ENCODE measurements around the gene PSMA6.
A peak's percentile ranks its signal among the peaks of the same experiment; 100 is the strongest.
"Not testable (repeated sequence)": the region's sequence is repeated elsewhere in the genome, so short reads cannot be mapped to it uniquely, and the experiment has no call there.

Gene PSMA6

GRCh38 chr14:35342489-35343010, 50.4 kb downstream of the PSMA6 start:
- peak in 9 of 56 donors; percentile 36 to 66 (median 50) for DNase-seq

GRCh38 chr14:35343702-35344101, 51.5 kb downstream of the PSMA6 start:
- DNase-seq = no peak

GRCh38 chr14:35344107-35344807, 52.1 kb downstream of the PSMA6 start:
- no peak for DNase-seq

- no peak for DNase-seq
Measured at GRCh38 chr14:35346738-35347322, 54.6 kb downstream of the PSMA6 start.

DNA sequence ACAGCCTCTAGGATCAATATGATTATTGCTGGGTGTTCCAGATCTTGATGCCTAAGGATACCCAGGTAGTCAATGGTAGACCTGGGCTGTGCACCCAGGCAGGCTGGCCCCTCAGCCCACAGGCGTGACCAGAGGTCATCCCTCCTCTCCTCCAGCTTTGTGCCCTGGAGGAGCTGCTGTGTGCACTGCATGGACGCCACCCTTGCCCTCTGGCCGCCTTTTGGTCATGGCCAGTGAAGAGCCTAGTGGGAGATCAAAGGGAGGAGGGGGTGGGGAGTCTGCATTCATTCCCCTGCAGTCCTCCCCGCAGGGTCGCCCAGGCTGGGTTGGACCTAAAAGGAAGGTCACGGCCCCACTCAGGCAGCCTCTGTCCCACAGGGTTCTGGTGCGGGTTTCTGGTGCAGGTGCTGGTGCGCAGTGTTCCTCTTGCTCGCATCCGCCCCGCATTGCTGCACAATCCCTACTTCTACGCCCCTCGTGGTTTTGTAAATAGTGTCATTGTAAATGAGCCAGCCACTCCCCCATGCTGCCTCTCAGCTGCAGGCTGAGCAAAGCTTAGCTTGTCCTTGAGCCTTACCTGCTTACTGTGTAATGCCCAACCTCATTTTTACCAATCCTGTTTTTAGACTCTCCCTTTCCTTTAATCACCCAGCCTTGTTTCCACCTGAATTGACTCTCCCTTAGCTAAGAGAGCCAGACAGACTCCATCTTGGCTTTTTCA, 55.3 kb downstream of the PSMA6 start:
- DNase-seq = no peak

DNA sequence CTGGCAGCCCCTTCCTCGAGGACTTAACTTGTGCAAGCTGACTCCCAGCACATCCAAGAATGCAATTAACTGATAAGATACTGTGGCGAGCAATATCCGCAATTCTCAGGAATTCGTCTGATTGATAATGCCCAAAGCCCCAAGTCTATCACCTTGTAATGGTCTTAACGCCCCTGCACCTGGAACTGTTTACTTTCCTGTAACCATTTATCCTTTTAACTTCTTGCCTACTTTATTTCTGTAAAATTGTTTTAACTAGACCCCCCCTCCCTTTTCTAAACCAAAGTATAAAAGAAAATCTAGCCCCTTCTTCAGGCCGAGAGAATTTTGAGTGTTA, 55.8 kb downstream of the PSMA6 start:
- DNase-seq = not testable (repeated sequence)

- no peak for DNase-seq
Measured at GRCh38 chr14:35349496-35350365, 57.5 kb downstream of the PSMA6 start.

GRCh38 chr14:35351497-35351896, 59.3 kb downstream of the PSMA6 start:
- DNase-seq = no peak

DNA sequence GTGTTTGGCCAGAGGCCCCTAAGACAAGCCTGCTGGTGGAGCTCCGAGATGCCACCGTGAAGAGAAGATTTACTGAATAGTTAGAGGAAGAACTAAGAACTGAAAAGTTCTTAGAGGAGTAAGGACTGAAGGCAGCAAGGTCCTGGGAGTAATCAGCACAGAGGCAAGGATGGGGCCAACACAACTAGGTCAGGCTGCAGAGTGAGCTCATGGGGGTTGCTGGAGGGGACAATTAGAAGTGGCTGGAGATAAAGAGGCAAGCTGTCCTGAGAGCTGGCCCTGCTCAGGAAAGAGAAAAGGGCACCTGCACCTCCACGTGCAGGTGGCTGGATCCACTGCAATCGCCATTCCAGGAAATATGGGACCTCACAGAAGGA, 59.7 kb downstream of the PSMA6 start:
- DNase-seq = no peak

GRCh38 chr14:35352274-35353233, 60.4 kb downstream of the PSMA6 start:
- peak in 2 of 56 donors; percentile 19 to 30 for DNase-seq

DNA sequence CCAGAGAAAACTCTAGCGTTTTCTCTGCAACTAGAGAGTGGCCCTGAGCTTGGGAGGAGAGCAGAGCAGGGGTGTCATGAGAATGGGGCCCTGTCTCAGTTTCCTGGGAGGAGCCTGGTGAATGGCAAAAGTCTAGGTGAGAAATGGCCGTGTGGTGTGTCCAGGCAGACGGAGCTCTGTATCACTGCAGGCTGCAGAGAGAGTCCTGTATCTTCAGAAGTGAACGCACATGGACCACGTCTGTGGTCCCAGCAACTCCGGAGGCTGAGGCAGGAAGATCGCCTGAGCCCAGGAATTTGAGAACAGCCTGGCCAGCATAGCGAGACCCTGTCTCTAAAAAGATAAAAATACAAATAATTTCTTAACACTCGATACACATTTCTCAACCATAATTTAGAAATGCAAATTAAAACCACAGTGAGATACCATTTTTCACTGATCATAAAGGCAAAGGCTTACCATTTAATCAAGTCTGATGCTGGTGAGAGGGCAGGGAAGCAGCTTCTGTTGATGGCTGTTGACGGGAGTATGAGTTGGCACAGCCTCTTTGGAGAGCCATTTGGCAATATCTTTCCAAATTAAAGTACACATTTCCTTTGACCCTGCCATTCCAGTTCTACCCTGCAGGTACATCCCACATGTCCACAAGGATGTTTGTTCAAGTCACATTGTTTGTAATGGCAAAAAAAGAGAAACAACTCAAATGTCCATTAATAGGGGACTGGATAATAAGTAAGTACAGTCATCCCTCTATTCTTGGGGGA, 61.4 kb downstream of the PSMA6 start:
- DNase-seq = no peak

GRCh38 chr14:35355235-35355634, 63.1 kb downstream of the PSMA6 start:
- DNase-seq = not testable (repeated sequence)

DNA sequence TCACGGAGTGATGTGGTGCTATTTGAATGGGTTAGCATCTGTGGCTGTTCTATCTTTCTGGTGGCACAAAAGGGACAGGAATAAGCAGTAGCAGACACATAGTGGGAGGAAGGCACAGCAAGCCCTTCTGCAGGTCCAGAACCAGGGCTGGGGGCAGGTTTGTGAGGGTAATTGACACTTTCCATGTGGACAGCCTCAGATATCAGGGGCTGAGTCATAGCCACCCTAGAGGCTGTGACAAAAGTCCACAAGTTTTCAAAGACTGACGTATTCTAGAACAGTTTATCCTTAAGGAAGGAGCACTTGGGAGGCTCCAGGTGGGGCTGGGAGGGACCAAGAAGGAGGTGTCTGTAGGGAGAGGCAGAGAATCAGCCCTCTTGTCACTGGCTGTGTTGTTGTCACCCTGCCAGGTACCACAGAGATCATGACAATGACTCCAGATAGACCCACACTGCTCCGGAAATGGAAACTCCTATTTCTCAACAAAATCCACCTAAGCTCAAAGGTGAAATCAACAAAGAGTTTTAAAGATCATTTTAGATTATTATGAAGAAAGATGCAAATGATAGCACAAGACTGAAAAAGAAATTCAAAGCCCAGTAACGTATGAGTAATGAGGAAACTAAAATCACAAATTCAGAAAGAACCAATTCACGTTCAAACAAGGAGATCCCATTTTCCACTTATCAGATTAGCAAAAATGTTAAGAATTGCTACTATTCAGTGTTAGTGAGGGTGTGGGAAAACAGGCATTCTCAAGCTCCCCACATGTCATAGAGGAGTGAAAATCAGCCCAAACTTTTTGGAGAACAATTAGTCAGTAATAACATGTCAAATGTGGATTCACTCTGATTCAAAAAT, 64.0 kb downstream of the PSMA6 start:
- no peak for DNase-seq

GRCh38 chr14:35359655-35360054, 67.5 kb downstream of the PSMA6 start:
- not testable (repeated sequence) for DNase-seq

GRCh38 chr14:35361141-35361480, 68.9 kb downstream of the PSMA6 start:
- no peak for DNase-seq

DNA sequence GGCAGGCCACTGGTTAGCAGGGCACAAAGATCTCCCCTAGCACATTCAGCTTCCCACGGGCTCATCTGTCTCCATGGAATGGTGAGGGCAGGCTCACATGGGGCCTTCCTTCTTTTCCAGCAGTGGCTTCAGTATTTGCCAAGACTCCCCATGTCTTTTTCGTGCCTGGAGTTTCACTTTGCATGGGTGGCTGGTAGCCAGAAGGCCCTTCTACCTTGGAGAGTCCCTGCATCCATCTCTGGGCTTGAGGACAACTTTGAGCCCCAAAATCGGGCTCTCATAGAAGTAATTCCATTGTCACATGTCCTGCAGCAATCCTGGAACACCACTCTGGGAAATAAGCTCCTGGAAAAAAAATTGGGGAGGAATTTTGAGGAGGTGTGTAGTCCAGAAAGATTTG, 70.3 kb downstream of the PSMA6 start:
- DNase-seq = no peak

- no peak for DNase-seq
Measured at GRCh38 chr14:35362911-35363374, 70.8 kb downstream of the PSMA6 start.
